GM19238 (cell line): ENCODE measurements around the gene SLC14A1.

ENCODE experiments used
- DNase-seq: peaks from one replicate; pipeline ENCODE4 v3.0.0; 2011; ENCODE audit warnings: low spot score; ENCODE audit not compliant: insufficient read length

The SLC14A1 gene

GRCh38 chr18:45793264-45793965 is 69.4 kb downstream of the SLC14A1 start:
- DNase-seq = no peak

- DNase-seq = no peak
Measured at GRCh38 chr18:45801416-45802004, 77.5 kb downstream of the SLC14A1 start.
